B cell (primary cell): ENCODE data around the gene RABGAP1L. TPM values are rescaled to one million over a fixed set of nuclear protein-coding genes. Genes with fewer than 3 reads are reported as not detected.

ENCODE experiments used
- ATAC-seq: fragments of 200-7000 bp; cut with Tn5 transposase; one replicate; pipeline ENCODE4 v1.10.0; 2021; ENCODE audit warnings: low read depth, mild to moderate bottlenecking, moderate number of reproducible peaks, moderate library complexity
- CTCF ChIA-PET: fragments of 350-600 bp; sonication (Branson Sonifier 250); formaldehyde crosslinking; loops from one replicate; lab custom pipeline; 2021; ENCODE audit warnings: antibody characterized with exemption, inconsistent platforms; lab: Charles Lee
- POLR2A ChIA-PET: fragments of 350-600 bp; sonication (Branson Sonifier 250); formaldehyde crosslinking; loops from one replicate; lab custom pipeline; 2021; ENCODE audit warnings: antibody characterized with exemption; lab: Charles Lee
- DNase-seq: peaks from one replicate; pipeline ENCODE4 v3.0.0; 2013
- H2AFZ ChIP-seq: 2 replicates; pipeline ENCODE4 v1.6.1; 2012; ENCODE audit warnings: mild to moderate bottlenecking, low read depth, low read length; ENCODE audit not compliant: insufficient read depth, poor library complexity, severe bottlenecking
- H3K27ac ChIP-seq, 2 donors: 1 replicate in 1 of 2; 2 replicates in 1 of 2; pipeline ENCODE4 v1.5.1; 2012 to 2013; ENCODE audit warnings: low read length in 2 of 2, mild to moderate bottlenecking in 2 of 2, moderate library complexity in 1 of 2
- H3K27me3 ChIP-seq, 4 experiments: fragments of 200-600 bp in 1 of 4; sonication (generic) in 1 of 4; replicated peaks in 1 of 4; 1 replicate in 2 of 4; 2 replicates in 2 of 4; pipeline versions ENCODE4 v1.6.1 to v1.7.0; 2013 to 2016; ENCODE audit warnings: low read length in 3 of 4, mild to moderate bottlenecking in 2 of 4, mixed read lengths in 1 of 4, moderate library complexity in 1 of 4; ENCODE audit not compliant: insufficient read depth in 4 of 4, control insufficient read depth in 3 of 4; ENCODE audit errors: control extremely low read depth in 1 of 4
- H3K36me3 ChIP-seq, 2 experiments: replicated peaks in 1 of 2; 1 replicate in 1 of 2; 2 replicates in 1 of 2; pipeline versions ENCODE4 v1.6.1 to v1.7.1; 2013; ENCODE audit warnings: low read length in 1 of 2; ENCODE audit not compliant: insufficient read depth in 2 of 2, control insufficient read depth in 1 of 2; ENCODE audit errors: control extremely low read depth in 1 of 2, extremely low read depth in 1 of 2
- H3K4me1 ChIP-seq, 2 donors: fragments of 200-600 bp in 1 of 2; sonication (generic) in 1 of 2; 1 replicate in 1 of 2; 2 replicates in 1 of 2; pipeline versions ENCODE4 v1.5.1 to v1.6.1; 2013 to 2017; ENCODE audit warnings: low read length in 2 of 2; ENCODE audit not compliant: control insufficient read depth in 2 of 2, insufficient read depth in 2 of 2
- H3K4me2 ChIP-seq: replicated peaks from 2 replicates; pipeline ENCODE3; 2012; ENCODE audit warnings: mild to moderate bottlenecking, low read depth, low read length; ENCODE audit not compliant: poor library complexity, severe bottlenecking
- H3K4me3 ChIP-seq, 5 experiments: fragments of 200-600 bp in 1 of 5; sonication (generic) in 1 of 5; 1 replicate in 3 of 5; 2 replicates in 2 of 5; pipeline versions ENCODE4 v1.5.1 to v1.7.0; 2011 to 2016; ENCODE audit warnings: low read length in 4 of 5, mild to moderate bottlenecking in 4 of 5, low read depth in 2 of 5, control low read depth in 1 of 5, moderate library complexity in 1 of 5; ENCODE audit not compliant: insufficient read depth in 1 of 5; ENCODE audit errors: control extremely low read depth in 1 of 5, extremely low read depth in 1 of 5
- H3K79me2 ChIP-seq: fragments of 200-600 bp; sonication (generic); one replicate; pipeline ENCODE4 v1.6.0; 2016; ENCODE audit warnings: low read length; ENCODE audit not compliant: control insufficient read depth, insufficient read depth
- H3K9ac ChIP-seq: fragments of 200-600 bp; sonication (generic); 2 replicates; pipeline ENCODE4 v1.6.1; 2017; ENCODE audit warnings: mild to moderate bottlenecking, low read length, moderate library complexity
- H3K9me3 ChIP-seq, 3 donors: one replicate each; pipeline versions ENCODE4 v1.6.1 to v1.7.1; 2013; ENCODE audit warnings: low read length in 2 of 3; ENCODE audit not compliant: control insufficient read depth in 2 of 3, insufficient read depth in 1 of 3; ENCODE audit errors: control extremely low read depth in 1 of 3
- H4K20me1 ChIP-seq: 2 replicates; pipeline ENCODE4 v1.6.0; 2012; ENCODE audit warnings: mild to moderate bottlenecking, low read length; ENCODE audit not compliant: insufficient read depth, control insufficient read depth, poor library complexity, severe bottlenecking
- H3K27ac Mint-ChIP-seq: one replicate; pipeline ENCODE4 v1.8.0; 2021; ENCODE audit warnings: mixed read lengths
- H3K27me3 Mint-ChIP-seq: one replicate; pipeline ENCODE4 v1.8.0; 2021; ENCODE audit warnings: mixed read lengths
- H3K4me1 Mint-ChIP-seq: one replicate; pipeline ENCODE4 v1.8.0; 2021; ENCODE audit warnings: mixed read lengths
- H3K4me3 Mint-ChIP-seq: one replicate; pipeline ENCODE4 v1.8.0; 2021; ENCODE audit warnings: mixed read lengths
- H3K9me3 Mint-ChIP-seq: one replicate; pipeline ENCODE4 v1.8.0; 2022; ENCODE audit warnings: mixed read lengths; ENCODE audit not compliant: insufficient read depth
- CTCF ChIP-seq: fragments of 200-600 bp; IDR thresholded peaks from one replicate; pipeline ENCODE4 v1.8.0; 2022; ENCODE audit warnings: antibody characterized with exemption, mild to moderate bottlenecking
- EZH2 ChIP-seq: IDR thresholded peaks from 2 replicates; pipeline ENCODE4 v1.6.1; 2012; ENCODE audit warnings: borderline replicate concordance, low read depth, mild to moderate bottlenecking, moderate library complexity, low read length; ENCODE audit not compliant: insufficient read depth, poor library complexity, severe bottlenecking
- WGBS: methylation state at CpG from one replicate; pipeline ENCODE4 v1.1.5; 2013; ENCODE audit warnings: missing lambda C conversion rate; ENCODE audit not compliant: insufficient coverage; 5-methylcytosine and 5-hydroxymethylcytosine counted together
- intact Hi-C: fragments of 100-400 bp; cut with micrococcal nuclease; formaldehyde crosslinking; loops from one replicate; pipeline ENCODE4 v1.10.0; 2022
- polyA plus RNA-seq: library from polyadenylated mRNA; depleted of rRNA; stranded (reverse); fragments of >200 nt; gene quantifications from 2 replicates; pipeline ENCODE4 v1.2.3, GENCODE V29; 2012
- total RNA-seq, 2 donors: library from RNA; stranded (reverse); fragments of 120-200 nt in 1 of 2; gene quantifications; 1 replicate in 1 of 2; 2 replicates in 1 of 2; pipeline versions ENCODE4 v1.2.3 to v1.2.4, GENCODE V29; 2013 to 2022

RABGAP1L gene
- total and polyA plus RNA-seq, 2 donors (not counting 1 experiment from before 2014, with no cell fraction given) = 34.9 to 159 TPM

DNA sequence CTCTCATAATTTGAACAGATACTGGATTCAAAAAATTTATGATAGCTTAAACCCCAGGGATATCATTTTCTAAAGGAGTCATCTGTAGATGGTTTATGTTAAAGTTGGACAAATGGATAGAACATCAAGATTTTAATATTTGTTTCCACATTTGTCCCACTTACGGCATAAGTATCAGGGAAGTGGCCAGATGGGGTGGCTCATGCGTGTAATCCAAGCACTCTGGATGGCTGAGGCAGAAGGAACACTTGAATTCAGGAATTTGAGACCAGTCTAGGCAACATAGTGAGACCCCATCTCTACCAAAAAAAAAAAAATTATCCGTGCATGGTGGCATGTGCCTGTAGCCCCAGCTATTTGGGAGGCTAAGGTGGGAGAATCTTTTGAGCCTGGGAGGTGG is 517.5 kb downstream of the RABGAP1L start:
- H3K9me3 Mint-ChIP-seq = no peaks in the 10 kb centered on the region
- H3K27me3 Mint-ChIP-seq = no peaks in the 10 kb centered on the region
- DNase-seq (no peak), ATAC-seq (no peak)
- H3K4me2 ChIP-seq = no peak overlapping the region
- no peaks in the 10 kb centered on the region for H3K79me2 ChIP-seq
- H3K4me1 Mint-ChIP-seq = no peaks in the 10 kb centered on the region
- no peak overlapping the region for H3K4me3 ChIP-seq
- WGBS = no CpG with 5 or more reads among the region's 3 CpGs
- ChIA-PET CTCF (no interaction called here), POLR2A (no interaction called here)
- intact Hi-C loops = no loop called here
- H3K4me3 Mint-ChIP-seq = no peak overlapping the region
- peaks cover 0 to 1% (median 0%) of the 10 kb centered on the region in 3 donors for H3K9me3 ChIP-seq
- TF ChIP-seq CTCF (no peak), EZH2 (no peak)
- no peak overlapping the region for H3K9ac ChIP-seq
- no peak overlapping the region for H3K27ac ChIP-seq
- H3K36me3 ChIP-seq = no peaks in the 10 kb centered on the region
- H3K4me1 ChIP-seq = no peaks in the 10 kb centered on the region
- H3K27ac Mint-ChIP-seq = no peak overlapping the region
- H2AFZ ChIP-seq = no peak overlapping the region
- H3K27me3 ChIP-seq = no peaks in the 10 kb centered on the region
- H4K20me1 ChIP-seq = no peaks in the 10 kb centered on the region

GRCh38 chr1:174678657-174679056 is 519.3 kb downstream of the RABGAP1L start:
- H3K4me3 Mint-ChIP-seq = no peak overlapping the region
- H3K36me3 ChIP-seq = no peaks in the 10 kb centered on the region
- ATAC-seq = no peak
- H3K27ac ChIP-seq = no peak overlapping the region
- H3K4me1 ChIP-seq = no peaks in the 10 kb centered on the region
- no peak overlapping the region for H3K4me3 ChIP-seq
- ChIA-PET CTCF (no interaction called here), POLR2A (no interaction called here)
- no peak overlapping the region for H2AFZ ChIP-seq
- no peaks in the 10 kb centered on the region for H3K9me3 Mint-ChIP-seq
- no peak overlapping the region for H3K27ac Mint-ChIP-seq
- no peak for DNase-seq
- 97% methylated on average over 7 of the region's 7 CpGs for WGBS
- intact Hi-C loops = no loop called here
- H3K4me2 ChIP-seq = no peak overlapping the region
- H3K79me2 ChIP-seq = no peaks in the 10 kb centered on the region
- no peaks in the 10 kb centered on the region for H4K20me1 ChIP-seq
- no peaks in the 10 kb centered on the region for H3K9me3 ChIP-seq
- TF ChIP-seq CTCF = no peak
- no peak for TF ChIP-seq EZH2
- H3K27me3 ChIP-seq = no peaks in the 10 kb centered on the region
- no peak overlapping the region for H3K9ac ChIP-seq
- no peaks in the 10 kb centered on the region for H3K27me3 Mint-ChIP-seq
- H3K4me1 Mint-ChIP-seq = peaks cover 5% of the 10 kb centered on the region
